Astrocyte (in vitro differentiated cells and primary cell): ENCODE data around the gene LMO7. TPM values are rescaled to one million over a fixed set of nuclear protein-coding genes. Genes with fewer than 3 reads are reported as not detected.

Source experiments
- DNase-seq: peaks from one replicate; pipeline ENCODE4 v3.0.0-alpha.2; 2010; ENCODE audit warnings: low read depth
- FAIRE-seq: peaks from 2 replicates; lab custom pipeline; 2011; peaks lifted over from hg19 to GRCh38; lab: Jason Lieb, UNC
- H2AFZ ChIP-seq: 2 replicates; pipeline ENCODE4 v1.6.0; 2012; ENCODE audit warnings: low read depth, low read length, inconsistent platforms
- H3K27ac ChIP-seq: 2 replicates; pipeline ENCODE4 v1.5.1; 2011; ENCODE audit warnings: low read depth, low read length, inconsistent platforms
- H3K27me3 ChIP-seq: 2 replicates; pipeline ENCODE4 v1.6.0; 2011; ENCODE audit warnings: low read length, inconsistent platforms; ENCODE audit not compliant: insufficient read depth
- H3K36me3 ChIP-seq: 2 replicates; pipeline ENCODE4 v1.5.1; 2011; ENCODE audit warnings: low read length, inconsistent platforms; ENCODE audit not compliant: insufficient read depth
- H3K4me1 ChIP-seq: 2 replicates; pipeline ENCODE4 v1.5.1; 2011; ENCODE audit warnings: low read length, inconsistent platforms; ENCODE audit not compliant: insufficient read depth
- H3K4me2 ChIP-seq: 2 replicates; pipeline ENCODE4 v1.6.0; 2012; ENCODE audit warnings: low read length, inconsistent platforms
- H3K4me3 ChIP-seq: 2 replicates; pipeline ENCODE4 v1.5.1; 2011; ENCODE audit warnings: low read depth, mild to moderate bottlenecking, low read length, inconsistent platforms; ENCODE audit not compliant: insufficient read depth
- H3K79me2 ChIP-seq: 2 replicates; pipeline ENCODE4 v1.6.0; 2012; ENCODE audit warnings: mild to moderate bottlenecking, low read length, inconsistent platforms; ENCODE audit not compliant: insufficient read depth
- H3K9ac ChIP-seq: 2 replicates; pipeline ENCODE4 v1.6.0; 2012; ENCODE audit warnings: mild to moderate bottlenecking, low read length, inconsistent platforms
- H3K9me3 ChIP-seq: 2 replicates; pipeline ENCODE4 v1.5.1; 2012; ENCODE audit warnings: low read depth, mild to moderate bottlenecking, low read length, inconsistent platforms; ENCODE audit not compliant: insufficient read depth
- H4K20me1 ChIP-seq: 2 replicates; pipeline ENCODE4 v1.6.0; 2012; ENCODE audit warnings: low read length, inconsistent platforms; ENCODE audit not compliant: insufficient read depth
- H3K27ac Mint-ChIP-seq: one replicate; pipeline ENCODE4 v1.8.0; 2021; ENCODE audit warnings: mild to moderate bottlenecking, mixed read lengths; ENCODE audit not compliant: unreplicated experiment
- H3K27me3 Mint-ChIP-seq: one replicate; pipeline ENCODE4 v1.8.0; 2021; ENCODE audit warnings: low read depth, mixed read lengths; ENCODE audit not compliant: unreplicated experiment
- H3K36me3 Mint-ChIP-seq: one replicate; pipeline ENCODE4 v1.8.0; 2021; ENCODE audit warnings: low read depth, mixed read lengths; ENCODE audit not compliant: unreplicated experiment
- H3K4me1 Mint-ChIP-seq: one replicate; pipeline ENCODE4 v1.8.0; 2021; ENCODE audit warnings: low read depth, mixed read lengths; ENCODE audit not compliant: unreplicated experiment
- H3K4me3 Mint-ChIP-seq: one replicate; pipeline ENCODE4 v1.8.0; 2021; ENCODE audit warnings: mild to moderate bottlenecking, moderate library complexity, mixed read lengths; ENCODE audit not compliant: unreplicated experiment
- H3K9me3 Mint-ChIP-seq: one replicate; pipeline ENCODE4 v1.8.0; 2021; ENCODE audit warnings: mild to moderate bottlenecking, mixed read lengths; ENCODE audit not compliant: unreplicated experiment
- CTCF ChIP-seq: IDR thresholded peaks from 2 replicates; pipeline ENCODE4 v1.5.1; 2011; ENCODE audit warnings: low read depth, mild to moderate bottlenecking, inconsistent platforms, low read length, moderate library complexity; ENCODE audit not compliant: insufficient read depth
- EZH2 ChIP-seq: IDR thresholded peaks from 2 replicates; pipeline ENCODE4 v1.6.1; 2012; ENCODE audit warnings: mild to moderate bottlenecking, low read length, inconsistent platforms; ENCODE audit not compliant: insufficient read depth
- total RNA-seq: library from RNA; stranded (reverse); gene quantifications from 2 replicates; pipeline ENCODE4 v1.2.1, GENCODE V29; 2021

Gene LMO7
- total RNA-seq, 1 donor from 2014 or later = 52.2 TPM

GRCh38 chr13:75782985-75783384 lies 146.9 kb downstream of the LMO7 start:
- H3K27ac ChIP-seq = no peak overlapping the region

GRCh38 chr13:75784003-75784402 lies 147.9 kb downstream of the LMO7 start:
- H4K20me1 ChIP-seq = peaks cover 55% of the 10 kb centered on the region
- peaks cover 87% of the 10 kb centered on the region for H3K79me2 ChIP-seq

More at GRCh38 chr13:75782985-75783384, 146.9 kb downstream of the LMO7 start:
- peaks cover 50% of the 10 kb centered on the region for H4K20me1 ChIP-seq
- Mint-ChIP-seq H3K27me3 (no peaks in the 10 kb centered on the region), H3K4me1 (no peaks in the 10 kb centered on the region), H3K9me3 (peaks cover 11% of the 10 kb centered on the region), H3K4me3 (no peak overlapping the region), H3K36me3 (peaks cover 18% of the 10 kb centered on the region), H3K27ac (no peak overlapping the region)
- peaks cover 8% of the 10 kb centered on the region for H3K4me1 ChIP-seq
- no peak overlapping the region for H3K4me3 ChIP-seq
- no peak overlapping the region for H3K4me2 ChIP-seq
- H3K36me3 ChIP-seq = peaks cover 3% of the 10 kb centered on the region
- no peak for TF ChIP-seq EZH2
- TF ChIP-seq CTCF = no peak
- no peak for FAIRE-seq
- no peaks in the 10 kb centered on the region for H3K9me3 ChIP-seq
- peaks cover 84% of the 10 kb centered on the region for H3K79me2 ChIP-seq
- no peak for DNase-seq
- H3K9ac ChIP-seq = no peak overlapping the region
- no peak overlapping the region for H2AFZ ChIP-seq
- H3K27me3 ChIP-seq = no peaks in the 10 kb centered on the region

More at GRCh38 chr13:75784003-75784402, 147.9 kb downstream of the LMO7 start:
- no peak for DNase-seq
- Mint-ChIP-seq H3K9me3 (peaks cover 11% of the 10 kb centered on the region), H3K4me3 (no peak overlapping the region), H3K4me1 (no peaks in the 10 kb centered on the region), H3K27me3 (no peaks in the 10 kb centered on the region), H3K36me3 (peaks cover 13% of the 10 kb centered on the region), H3K27ac (no peak overlapping the region)
- Histone ChIP-seq H2AFZ (no peak overlapping the region), H3K9me3 (no peaks in the 10 kb centered on the region), H3K9ac (no peak overlapping the region), H3K4me2 (no peak overlapping the region), H3K4me1 (peaks cover 8% of the 10 kb centered on the region), H3K36me3 (no peaks in the 10 kb centered on the region), H3K4me3 (no peak overlapping the region), H3K27me3 (no peaks in the 10 kb centered on the region), H3K27ac (no peak overlapping the region)
- FAIRE-seq = no peak
- TF ChIP-seq EZH2 (no peak), CTCF (no peak)
